ENCODE data around the gene CHST2. TPM values are rescaled to one million over a fixed set of nuclear protein-coding genes. Genes with fewer than 3 reads are reported as not detected.

CHST2 gene
- polyA plus RNA-seq, 1 donor (not counting 4 experiments of a cell fraction or from before 2014, with no cell fraction given) = 1.6 TPM

- H3K9ac ChIP-seq (ENCODE audit: control insufficient read depth, extremely low read depth, insufficient read depth, low read length) = no peak overlapping the region
- FAIRE-seq (no peak), DNase-seq (ENCODE audit: low read depth, low spot score) (no peak)
- H3K9me1 ChIP-seq (ENCODE audit: control insufficient read depth, extremely low read depth, insufficient read depth, low read length) = no peaks in the 10 kb centered on the region
- H3K9me3 ChIP-seq (ENCODE audit: control insufficient read depth, low read depth, low read length) = no peaks in the 10 kb centered on the region
- no peaks in the 10 kb centered on the region for H3K36me3 ChIP-seq (ENCODE audit: control insufficient read depth in 2 of 2, extremely low read depth in 1 of 2, insufficient read depth in 2 of 2, low read length in 2 of 2)
- H3K79me2 ChIP-seq (ENCODE audit: control insufficient read depth, insufficient read depth, low read length) = no peaks in the 10 kb centered on the region
- no peak overlapping the region for H3K4me2 ChIP-seq (ENCODE audit: control insufficient read depth, extremely low read depth, insufficient read depth, low read depth, low read length)
- no peak overlapping the region for H2AFZ ChIP-seq (ENCODE audit: control insufficient read depth, low read length)
- TF ChIP-seq EZH2 (IDR thresholded peaks at IDR 0.05; ENCODE audit: low read length) = no peak
- TF ChIP-seq CTCF (optimal IDR thresholded peaks at IDR 0.05 in 1 of 3, IDR thresholded peaks at IDR 0.05 in 1 of 3, conservative IDR thresholded peaks at IDR 0.05 in 1 of 3; ENCODE audit: extremely low read depth in 1 of 3, insufficient read depth in 2 of 3, low read length in 3 of 3) = no peak
- peaks cover 28% of the 10 kb centered on the region for H3K4me1 ChIP-seq (ENCODE audit: control insufficient read depth, extremely low read depth, insufficient read depth, low read length)
- H3K4me3 ChIP-seq (ENCODE audit: control insufficient read depth in 2 of 3, extremely low read depth in 1 of 3, insufficient read depth in 2 of 3, low read depth in 1 of 3, low read length in 3 of 3) = no peak overlapping the region
- H4K20me1 ChIP-seq (ENCODE audit: control insufficient read depth, extremely low read depth, insufficient read depth, low read length) = no peaks in the 10 kb centered on the region
- H3K27me3 ChIP-seq (ENCODE audit: control insufficient read depth, extremely low read depth, insufficient read depth, low read length) = no peaks in the 10 kb centered on the region
- dilution Hi-C loops (cut with MboI; ENCODE audit: extremely low pct_ligation_motif_present, low sequenced_read_pairs) = no loop called here
- no peak overlapping the region for H3K27ac ChIP-seq (ENCODE audit: control insufficient read depth, insufficient read depth, low read length)
These were observed 46.8 kb downstream of the CHST2 start for GRCh38 chr3:143166376-143166775.

GRCh38 chr3:143167969-143168854, 48.6 kb downstream of the CHST2 start:
- no peak for FAIRE-seq
- H3K9ac ChIP-seq (ENCODE audit: control insufficient read depth, extremely low read depth, insufficient read depth, low read length) = no peak overlapping the region
- dilution Hi-C loops (cut with MboI; ENCODE audit: extremely low pct_ligation_motif_present, low sequenced_read_pairs) = no loop called here
- H3K9me1 ChIP-seq (ENCODE audit: control insufficient read depth, extremely low read depth, insufficient read depth, low read length) = no peaks in the 10 kb centered on the region
- peak overlapping the region; percentile 82 for H3K27ac ChIP-seq (ENCODE audit: control insufficient read depth, insufficient read depth, low read length)
- peaks cover 29% of the 10 kb centered on the region for H3K4me1 ChIP-seq (ENCODE audit: control insufficient read depth, extremely low read depth, insufficient read depth, low read length)
- no peaks in the 10 kb centered on the region for H3K27me3 ChIP-seq (ENCODE audit: control insufficient read depth, extremely low read depth, insufficient read depth, low read length)
- no peak overlapping the region for H2AFZ ChIP-seq (ENCODE audit: control insufficient read depth, low read length)
- no peaks in the 10 kb centered on the region for H3K9me3 ChIP-seq (ENCODE audit: control insufficient read depth, low read depth, low read length)
- DNase-seq (ENCODE audit: low read depth, low spot score) = peak; percentile 46
- peak overlapping the region; percentile 31 for H3K4me2 ChIP-seq (ENCODE audit: control insufficient read depth, extremely low read depth, insufficient read depth, low read depth, low read length)
- no peaks in the 10 kb centered on the region for H3K36me3 ChIP-seq (ENCODE audit: control insufficient read depth in 2 of 2, extremely low read depth in 1 of 2, insufficient read depth in 2 of 2, low read length in 2 of 2)
- TF ChIP-seq CTCF (optimal IDR thresholded peaks at IDR 0.05 in 1 of 3, IDR thresholded peaks at IDR 0.05 in 1 of 3, conservative IDR thresholded peaks at IDR 0.05 in 1 of 3; ENCODE audit: extremely low read depth in 1 of 3, insufficient read depth in 2 of 3, low read length in 3 of 3) (no peak), EZH2 (IDR thresholded peaks at IDR 0.05; ENCODE audit: low read length) (no peak)
- H4K20me1 ChIP-seq (ENCODE audit: control insufficient read depth, extremely low read depth, insufficient read depth, low read length) = no peaks in the 10 kb centered on the region
- no peak overlapping the region for H3K4me3 ChIP-seq (ENCODE audit: control insufficient read depth in 2 of 3, extremely low read depth in 1 of 3, insufficient read depth in 2 of 3, low read depth in 1 of 3, low read length in 3 of 3)
- no peaks in the 10 kb centered on the region for H3K79me2 ChIP-seq (ENCODE audit: control insufficient read depth, insufficient read depth, low read length)
